ENCODE measurements around the gene PTPRM.
"Not testable (repeated sequence)": the region's sequence is repeated elsewhere in the genome, so short reads cannot be mapped to it uniquely, and the experiment has no call there.

Gene PTPRM

GRCh38 chr18:7946734-7947377 lies 379.7 kb downstream of the PTPRM start:
- no peak for DNase-seq (ENCODE audit: low read depth in 2 of 2)

GRCh38 chr18:7950380-7951136 lies 383.4 kb downstream of the PTPRM start:
- DNase-seq (ENCODE audit: low read depth in 2 of 2), result no peak

GRCh38 chr18:7953095-7953958 lies 386.2 kb downstream of the PTPRM start:
- no peak for DNase-seq (ENCODE audit: low read depth in 2 of 2)

- no peak for DNase-seq (ENCODE audit: low read depth in 2 of 2)
These were observed 387.1 kb downstream of the PTPRM start for GRCh38 chr18:7954238-7954637.

GRCh38 chr18:7955175-7955574 lies 388.1 kb downstream of the PTPRM start:
- DNase-seq (ENCODE audit: low read depth in 2 of 2), result no peak

- no peak for DNase-seq (ENCODE audit: low read depth in 2 of 2)
These were observed 390.2 kb downstream of the PTPRM start for GRCh38 chr18:7957297-7957696.

GRCh38 chr18:7958081-7958896 lies 391.2 kb downstream of the PTPRM start:
- no peak for DNase-seq (ENCODE audit: low read depth in 2 of 2)

GRCh38 chr18:7958897-7959146 lies 391.7 kb downstream of the PTPRM start:
- DNase-seq (ENCODE audit: low read depth in 2 of 2), result no peak

- DNase-seq (ENCODE audit: low read depth in 2 of 2), result not testable (repeated sequence)
These were observed 399.6 kb downstream of the PTPRM start for GRCh38 chr18:7966682-7967081.

- DNase-seq (ENCODE audit: low read depth in 2 of 2), result no peak
These were observed 407.2 kb downstream of the PTPRM start for GRCh38 chr18:7974200-7974874.

- no peak for DNase-seq (ENCODE audit: low read depth in 2 of 2)
These were observed 410.8 kb downstream of the PTPRM start for GRCh38 chr18:7977897-7978296.

GRCh38 chr18:7978834-7979233 lies 411.7 kb downstream of the PTPRM start:
- DNase-seq (ENCODE audit: low read depth in 2 of 2), result no peak

- DNase-seq (ENCODE audit: low read depth in 2 of 2), result no peak
These were observed 412.6 kb downstream of the PTPRM start for GRCh38 chr18:7979714-7980113.

GRCh38 chr18:7980136-7980535 lies 413.0 kb downstream of the PTPRM start:
- DNase-seq (ENCODE audit: low read depth in 2 of 2), result no peak

GRCh38 chr18:7980656-7981055 lies 413.5 kb downstream of the PTPRM start:
- no peak for DNase-seq (ENCODE audit: low read depth in 2 of 2)

GRCh38 chr18:7982216-7982615 lies 415.1 kb downstream of the PTPRM start:
- DNase-seq (ENCODE audit: low read depth in 2 of 2), result no peak

GRCh38 chr18:7987284-7987976 lies 420.3 kb downstream of the PTPRM start:
- DNase-seq (ENCODE audit: low read depth in 2 of 2), result no peak

GRCh38 chr18:7990670-7991069 lies 423.6 kb downstream of the PTPRM start:
- no peak for DNase-seq (ENCODE audit: low read depth in 2 of 2)

GRCh38 chr18:8001711-8002301 lies 434.7 kb downstream of the PTPRM start:
- DNase-seq (ENCODE audit: low read depth in 2 of 2), result no peak
